ENCODE results near the gene FHDC1.

Gene FHDC1

DNA sequence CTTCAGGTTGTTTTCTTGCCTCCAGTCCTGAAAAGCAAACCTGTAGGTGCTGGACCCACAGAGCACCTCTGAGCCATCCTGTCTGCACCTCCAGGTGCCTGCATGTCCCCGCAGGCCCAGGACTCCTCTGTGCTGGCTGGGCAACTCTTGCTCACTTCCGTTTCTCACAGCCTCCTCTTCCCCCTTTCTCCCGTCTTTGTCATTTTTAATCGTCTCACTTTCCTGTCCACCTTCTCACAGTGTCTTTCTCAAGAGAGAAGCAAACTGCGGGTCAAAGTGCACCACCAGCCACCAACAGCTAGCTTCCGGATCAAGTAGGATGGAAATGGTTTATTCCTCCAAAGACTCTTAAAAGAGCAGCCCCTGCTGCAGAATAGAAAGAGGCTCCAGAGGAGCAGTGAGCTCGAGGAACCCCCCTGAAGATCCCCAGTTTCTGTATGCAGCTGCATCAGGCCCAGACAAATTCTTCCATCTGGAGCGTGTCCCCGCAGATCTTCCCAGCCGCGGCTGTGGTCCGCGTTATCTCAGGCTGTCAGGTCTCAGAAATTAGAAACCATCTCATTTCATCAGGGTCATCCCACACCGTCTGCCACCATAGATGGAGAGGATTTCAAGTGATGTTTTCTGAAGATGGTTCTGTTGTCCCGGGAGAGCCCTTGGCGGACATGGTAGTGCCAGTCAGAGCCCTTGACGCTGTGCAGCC is 87.7 kb downstream of the FHDC1 start:
- Histone ChIP-seq H3K36me3 (ENCODE audit: insufficient read depth, low read length) (no peaks in the 10 kb centered on the region), H3K9ac (ENCODE audit: low read depth, low read length) (no peak overlapping the region), H3K9me3 (ENCODE audit: control insufficient read depth, insufficient read depth, low read length) (peaks cover under 1% of the 10 kb centered on the region; the same call in 1 of the 2 replicates), H3K4me1 (ENCODE audit: insufficient read depth, low read length) (peaks cover 4% of the 10 kb centered on the region; the same call in 1 of the 2 replicates)

DNA sequence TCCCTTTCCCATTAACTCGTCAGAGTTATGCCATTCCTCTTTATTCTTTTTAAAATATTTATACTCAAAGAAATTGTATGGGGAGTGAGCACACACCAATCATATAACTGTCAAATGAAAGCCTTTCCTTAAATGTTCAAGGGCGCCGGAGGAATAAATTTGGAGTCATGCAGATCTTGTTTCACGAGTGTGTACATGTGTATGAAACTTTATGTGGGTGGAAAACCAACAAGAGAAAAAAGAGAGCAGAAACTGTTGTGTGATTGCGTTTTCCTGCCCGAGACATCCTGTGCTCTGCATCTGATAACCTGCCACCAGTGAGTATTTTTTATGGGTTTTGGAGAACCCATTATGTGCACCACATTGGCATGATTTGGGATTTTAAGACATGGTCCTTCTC is 88.3 kb downstream of the FHDC1 start:
- Histone ChIP-seq H3K36me3 (ENCODE audit: insufficient read depth, low read length) (no peaks in the 10 kb centered on the region), H3K9ac (ENCODE audit: low read depth, low read length) (no peak overlapping the region), H3K4me1 (ENCODE audit: insufficient read depth, low read length) (peaks cover 4% of the 10 kb centered on the region; the same call in 1 of the 2 replicates), H3K9me3 (ENCODE audit: control insufficient read depth, insufficient read depth, low read length) (peaks cover 6% of the 10 kb centered on the region)

DNA sequence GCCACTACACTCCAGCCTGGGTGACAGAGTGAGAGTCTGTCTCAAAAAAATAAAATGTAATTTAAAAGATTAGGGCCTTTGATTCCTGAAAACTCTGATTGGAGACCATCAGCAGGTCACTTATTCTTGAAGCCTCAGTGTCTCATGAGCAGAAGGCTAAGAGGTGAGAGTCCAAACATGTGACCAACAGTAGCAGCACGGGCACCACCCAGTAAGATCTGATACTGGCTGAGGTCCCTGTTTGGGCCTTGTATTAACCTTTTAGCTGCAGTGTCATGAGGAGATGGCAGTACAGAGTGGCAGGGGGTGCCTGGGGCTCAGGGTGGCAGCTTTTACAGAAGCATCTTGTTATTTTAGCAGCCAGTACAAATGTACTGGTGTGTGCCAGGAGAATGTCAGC is 89.3 kb downstream of the FHDC1 start:
- no peak overlapping the region for H3K9ac ChIP-seq (ENCODE audit: low read depth, low read length)
- H3K4me1 ChIP-seq (ENCODE audit: insufficient read depth, low read length) = peaks cover 4% of the 10 kb centered on the region; the same call in 1 of the 2 replicates
- H3K36me3 ChIP-seq (ENCODE audit: insufficient read depth, low read length) = no peaks in the 10 kb centered on the region; the same call in 1 of the 2 replicates
- peaks cover 16% of the 10 kb centered on the region for H3K9me3 ChIP-seq (ENCODE audit: control insufficient read depth, insufficient read depth, low read length)

DNA sequence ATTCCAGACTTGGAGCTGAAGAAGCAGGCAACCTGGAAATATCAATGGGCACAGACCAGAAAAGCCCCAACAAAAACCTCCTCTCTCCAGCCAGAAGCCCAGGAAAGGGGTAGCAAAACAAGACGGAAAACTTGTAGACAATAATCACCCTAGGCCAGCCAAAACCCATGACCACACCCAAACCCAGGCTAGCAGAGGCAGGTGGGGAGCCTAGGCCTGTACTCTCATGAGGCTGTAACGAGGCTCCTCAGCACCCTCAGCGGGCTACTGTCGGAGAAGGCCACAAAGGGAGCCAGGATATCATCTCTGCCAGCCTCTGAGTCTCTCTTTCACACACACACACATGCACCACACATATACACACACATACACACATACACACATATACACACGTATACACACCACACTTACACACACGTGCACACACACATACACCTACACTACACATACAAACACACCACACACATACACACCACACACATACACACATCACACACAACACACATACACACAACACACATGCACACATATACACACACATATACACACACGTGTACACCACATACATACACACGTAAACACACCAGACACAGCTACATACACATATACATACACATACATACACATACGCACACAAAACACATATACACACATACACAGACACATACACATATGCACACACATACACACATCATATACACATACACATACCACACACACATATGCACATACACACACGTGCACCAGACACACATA is 90.6 kb downstream of the FHDC1 start:
- Histone ChIP-seq H3K4me1 (ENCODE audit: insufficient read depth, low read length) (peaks cover 4% of the 10 kb centered on the region; the same call in 1 of the 2 replicates), H3K9ac (ENCODE audit: low read depth, low read length) (no peak overlapping the region), H3K36me3 (ENCODE audit: insufficient read depth, low read length) (no peaks in the 10 kb centered on the region; the same call in 1 of the 2 replicates), H3K9me3 (ENCODE audit: control insufficient read depth, insufficient read depth, low read length) (peaks cover 21% of the 10 kb centered on the region)

DNA sequence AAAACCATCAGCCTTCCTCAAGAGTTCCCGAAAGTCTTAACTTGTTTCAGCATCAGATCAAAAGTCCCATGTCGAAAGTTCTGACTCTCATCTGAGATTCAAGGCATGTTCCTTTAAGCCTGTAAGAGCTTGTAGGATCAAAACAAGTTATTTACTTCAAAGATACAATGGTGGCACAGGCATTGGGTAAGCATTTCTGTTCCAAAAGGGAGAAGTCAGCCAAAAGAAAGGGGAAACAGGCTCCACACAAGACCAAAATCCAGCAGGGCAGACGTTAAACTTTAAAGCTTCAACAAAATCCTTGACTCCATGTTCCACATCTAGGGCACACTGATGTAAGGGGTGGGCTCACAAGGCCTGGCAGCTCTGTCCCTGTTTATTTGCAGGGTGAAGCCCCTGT is 91.7 kb downstream of the FHDC1 start:
- H3K9me3 ChIP-seq (ENCODE audit: control insufficient read depth, insufficient read depth, low read length) = peaks cover 21% of the 10 kb centered on the region

DNA sequence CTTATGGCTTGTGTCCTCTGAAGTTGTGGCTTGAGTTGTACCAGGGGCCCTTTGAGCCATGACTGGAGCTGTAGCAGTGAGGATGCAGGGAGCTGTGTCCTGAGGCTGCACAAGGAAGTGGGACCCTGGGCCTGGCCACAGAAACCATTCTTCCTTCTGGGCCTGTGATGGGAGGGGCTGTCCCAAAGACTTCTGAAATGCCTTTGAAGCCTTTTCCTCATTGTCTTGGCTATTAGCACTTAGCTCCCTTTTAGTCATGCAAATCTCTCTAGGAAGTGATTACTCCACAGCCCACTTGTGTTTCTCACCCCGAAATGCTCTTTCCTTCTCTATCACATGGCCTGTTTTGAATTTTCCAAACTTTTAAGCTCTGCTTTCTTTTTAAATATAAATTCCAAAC is 92.4 kb downstream of the FHDC1 start:
- Histone ChIP-seq H3K4me1 (ENCODE audit: insufficient read depth, low read length) (peaks cover 2% of the 10 kb centered on the region; the same call in 1 of the 2 replicates), H3K9ac (ENCODE audit: low read depth, low read length) (no peak overlapping the region), H3K9me3 (ENCODE audit: control insufficient read depth, insufficient read depth, low read length) (peaks cover 21% of the 10 kb centered on the region), H3K36me3 (ENCODE audit: insufficient read depth, low read length) (no peaks in the 10 kb centered on the region; the same call in 1 of the 2 replicates)

More for the DNA sequence above, 91.7 kb downstream of the FHDC1 start:
- Histone ChIP-seq H3K36me3 (ENCODE audit: insufficient read depth, low read length) (no peaks in the 10 kb centered on the region; the same call in 1 of the 2 replicates), H3K4me1 (ENCODE audit: insufficient read depth, low read length) (peaks cover 4% of the 10 kb centered on the region; the same call in 1 of the 2 replicates), H3K9ac (ENCODE audit: low read depth, low read length) (no peak overlapping the region)

Data from ES-I3 (cell line).